ENCODE data around the gene HES5. TPM values are rescaled to one million over a fixed set of nuclear protein-coding genes. Genes with fewer than 3 reads are reported as not detected.

The HES5 gene
- polyA plus RNA-seq, 2 of the 4 experiments (the other 2 are of a cell fraction) = not detected

DNA sequence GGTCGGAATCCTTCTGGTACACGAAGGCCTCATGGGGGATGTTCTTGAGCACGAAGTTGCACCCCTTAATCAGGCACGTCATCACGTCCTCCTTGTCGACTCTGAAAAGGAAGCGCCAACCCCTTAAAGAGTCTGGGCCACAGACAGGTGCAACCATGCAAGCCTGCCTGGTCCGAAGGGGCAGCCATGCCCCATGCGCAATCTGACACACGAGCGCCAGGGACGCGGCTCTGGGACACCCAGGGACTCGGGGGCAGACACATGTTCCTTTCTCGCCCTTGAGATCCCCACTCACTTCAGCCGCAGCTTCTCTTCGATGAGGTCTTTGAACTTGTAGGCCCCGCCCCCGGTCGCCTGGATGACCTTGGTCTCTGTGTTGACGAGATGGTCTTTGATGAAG is 9.3 kb downstream of the HES5 start:
- no peak for ATAC-seq
- Histone ChIP-seq H3K9me3 (no peaks in the 10 kb centered on the region), H3K4me1 (peaks cover 25% of the 10 kb centered on the region), H3K4me3 (no peak overlapping the region), H3K27ac (no peak overlapping the region), H3K4me2 (no peak overlapping the region)
- CTCF ChIA-PET = interaction anchor here (1.8 kb wide), 1 partner anchor 26 kb away, joined by 7 read pairs; no protein-coding TSS in a partner anchor
- no peak for DNase-seq (ENCODE audit: low read depth in 1 of 2, low spot score in 1 of 2)
- POLR2A ChIA-PET = no interaction called here
- no peak for FAIRE-seq
- TF ChIP-seq ZNF302 (CRISPR knock-in tag; IDR thresholded peaks at IDR 0.05) (no peak), NFE2L2 (conservative IDR thresholded peaks at IDR 0.05; ENCODE audit: low read length) (no peak), HDAC2 (IDR thresholded peaks at IDR 0.05) (no peak), CBX8 (IDR thresholded peaks at IDR 0.05) (no peak), ZFP36 (IDR thresholded peaks at IDR 0.05; ENCODE audit: borderline replicate concordance, partially characterized antibody) (no peak)
- TF ChIP-seq, protein P1, sequence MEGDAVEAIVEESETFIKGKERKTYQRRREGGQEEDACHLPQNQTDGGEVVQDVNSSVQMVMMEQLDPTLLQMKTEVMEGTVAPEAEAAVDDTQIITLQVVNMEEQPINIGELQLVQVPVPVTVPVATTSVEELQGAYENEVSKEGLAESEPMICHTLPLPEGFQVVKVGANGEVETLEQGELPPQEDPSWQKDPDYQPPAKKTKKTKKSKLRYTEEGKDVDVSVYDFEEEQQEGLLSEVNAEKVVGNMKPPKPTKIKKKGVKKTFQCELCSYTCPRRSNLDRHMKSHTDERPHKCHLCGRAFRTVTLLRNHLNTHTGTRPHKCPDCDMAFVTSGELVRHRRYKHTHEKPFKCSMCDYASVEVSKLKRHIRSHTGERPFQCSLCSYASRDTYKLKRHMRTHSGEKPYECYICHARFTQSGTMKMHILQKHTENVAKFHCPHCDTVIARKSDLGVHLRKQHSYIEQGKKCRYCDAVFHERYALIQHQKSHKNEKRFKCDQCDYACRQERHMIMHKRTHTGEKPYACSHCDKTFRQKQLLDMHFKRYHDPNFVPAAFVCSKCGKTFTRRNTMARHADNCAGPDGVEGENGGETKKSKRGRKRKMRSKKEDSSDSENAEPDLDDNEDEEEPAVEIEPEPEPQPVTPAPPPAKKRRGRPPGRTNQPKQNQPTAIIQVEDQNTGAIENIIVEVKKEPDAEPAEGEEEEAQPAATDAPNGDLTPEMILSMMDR (IDR thresholded peaks at IDR 0.05) = no peak
- TF ChIP-seq, protein P2, sequence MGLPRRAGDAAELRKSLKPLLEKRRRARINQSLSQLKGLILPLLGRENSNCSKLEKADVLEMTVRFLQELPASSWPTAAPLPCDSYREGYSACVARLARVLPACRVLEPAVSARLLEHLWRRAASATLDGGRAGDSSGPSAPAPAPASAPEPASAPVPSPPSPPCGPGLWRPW (IDR thresholded peaks at IDR 0.05) = no peak
- TF ChIP-seq, protein P3, sequence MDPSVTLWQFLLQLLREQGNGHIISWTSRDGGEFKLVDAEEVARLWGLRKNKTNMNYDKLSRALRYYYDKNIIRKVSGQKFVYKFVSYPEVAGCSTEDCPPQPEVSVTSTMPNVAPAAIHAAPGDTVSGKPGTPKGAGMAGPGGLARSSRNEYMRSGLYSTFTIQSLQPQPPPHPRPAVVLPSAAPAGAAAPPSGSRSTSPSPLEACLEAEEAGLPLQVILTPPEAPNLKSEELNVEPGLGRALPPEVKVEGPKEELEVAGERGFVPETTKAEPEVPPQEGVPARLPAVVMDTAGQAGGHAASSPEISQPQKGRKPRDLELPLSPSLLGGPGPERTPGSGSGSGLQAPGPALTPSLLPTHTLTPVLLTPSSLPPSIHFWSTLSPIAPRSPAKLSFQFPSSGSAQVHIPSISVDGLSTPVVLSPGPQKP (IDR thresholded peaks at IDR 0.05; ENCODE audit: low read depth, low read length) = no peak
- TF ChIP-seq, protein P4, sequence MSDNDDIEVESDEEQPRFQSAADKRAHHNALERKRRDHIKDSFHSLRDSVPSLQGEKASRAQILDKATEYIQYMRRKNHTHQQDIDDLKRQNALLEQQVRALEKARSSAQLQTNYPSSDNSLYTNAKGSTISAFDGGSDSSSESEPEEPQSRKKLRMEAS (IDR thresholded peaks at IDR 0.05) = no peak
- 91% methylated on average over 17 of the region's 21 CpGs for WGBS (ENCODE audit: missing lambda C conversion rate)

DNA sequence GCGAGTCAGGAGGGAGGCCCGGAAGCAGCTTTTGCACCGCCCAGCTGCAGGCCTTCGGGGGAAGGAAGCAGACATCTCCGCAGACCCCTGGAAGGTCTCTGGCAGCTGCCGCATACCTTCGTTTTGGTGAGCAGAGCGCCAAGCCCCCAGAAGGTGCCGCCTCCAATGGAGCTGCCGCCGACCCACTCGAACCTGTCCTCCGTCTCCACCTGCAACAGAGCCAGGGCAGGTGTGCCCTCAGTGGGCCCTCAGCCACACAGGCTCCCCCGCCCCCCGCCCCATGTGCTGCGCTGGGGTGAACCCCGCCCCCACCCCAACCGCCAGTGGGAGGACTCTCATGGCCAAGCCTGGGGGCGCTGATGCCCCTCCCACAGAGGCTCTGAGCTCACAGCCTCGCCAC is 9.9 kb downstream of the HES5 start:
- Histone ChIP-seq H3K4me3 (no peak overlapping the region), H3K4me1 (peaks cover 25% of the 10 kb centered on the region), H3K4me2 (no peak overlapping the region), H3K27ac (no peak overlapping the region), H3K9me3 (no peaks in the 10 kb centered on the region)
- ATAC-seq = no peak
- ChIA-PET CTCF (interaction anchor here (0.9 to 1.8 kb wide), 2 partner anchors 11 to 27 kb away, joined by 3 to 7 read pairs; no protein-coding TSS in a partner anchor), POLR2A (no interaction called here)
- 97% methylated on average over 6 of the region's 20 CpGs for WGBS (ENCODE audit: missing lambda C conversion rate)
- FAIRE-seq = no peak
- TF ChIP-seq, protein P5, sequence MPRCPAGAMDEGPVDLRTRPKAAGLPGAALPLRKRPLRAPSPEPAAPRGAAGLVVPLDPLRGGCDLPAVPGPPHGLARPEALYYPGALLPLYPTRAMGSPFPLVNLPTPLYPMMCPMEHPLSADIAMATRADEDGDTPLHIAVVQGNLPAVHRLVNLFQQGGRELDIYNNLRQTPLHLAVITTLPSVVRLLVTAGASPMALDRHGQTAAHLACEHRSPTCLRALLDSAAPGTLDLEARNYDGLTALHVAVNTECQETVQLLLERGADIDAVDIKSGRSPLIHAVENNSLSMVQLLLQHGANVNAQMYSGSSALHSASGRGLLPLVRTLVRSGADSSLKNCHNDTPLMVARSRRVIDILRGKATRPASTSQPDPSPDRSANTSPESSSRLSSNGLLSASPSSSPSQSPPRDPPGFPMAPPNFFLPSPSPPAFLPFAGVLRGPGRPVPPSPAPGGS (IDR thresholded peaks at IDR 0.05) = no peak
- TF ChIP-seq, protein P6, sequence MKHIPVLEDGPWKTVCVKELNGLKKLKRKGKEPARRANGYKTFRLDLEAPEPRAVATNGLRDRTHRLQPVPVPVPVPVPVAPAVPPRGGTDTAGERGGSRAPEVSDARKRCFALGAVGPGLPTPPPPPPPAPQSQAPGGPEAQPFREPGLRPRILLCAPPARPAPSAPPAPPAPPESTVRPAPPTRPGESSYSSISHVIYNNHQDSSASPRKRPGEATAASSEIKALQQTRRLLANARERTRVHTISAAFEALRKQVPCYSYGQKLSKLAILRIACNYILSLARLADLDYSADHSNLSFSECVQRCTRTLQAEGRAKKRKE (CRISPR knock-in tag; IDR thresholded peaks at IDR 0.05; ENCODE audit: low read depth) = no peak
- no peak for TF ChIP-seq ZSCAN20 (CRISPR knock-in tag; IDR thresholded peaks at IDR 0.05)
- TF ChIP-seq, protein P7, sequence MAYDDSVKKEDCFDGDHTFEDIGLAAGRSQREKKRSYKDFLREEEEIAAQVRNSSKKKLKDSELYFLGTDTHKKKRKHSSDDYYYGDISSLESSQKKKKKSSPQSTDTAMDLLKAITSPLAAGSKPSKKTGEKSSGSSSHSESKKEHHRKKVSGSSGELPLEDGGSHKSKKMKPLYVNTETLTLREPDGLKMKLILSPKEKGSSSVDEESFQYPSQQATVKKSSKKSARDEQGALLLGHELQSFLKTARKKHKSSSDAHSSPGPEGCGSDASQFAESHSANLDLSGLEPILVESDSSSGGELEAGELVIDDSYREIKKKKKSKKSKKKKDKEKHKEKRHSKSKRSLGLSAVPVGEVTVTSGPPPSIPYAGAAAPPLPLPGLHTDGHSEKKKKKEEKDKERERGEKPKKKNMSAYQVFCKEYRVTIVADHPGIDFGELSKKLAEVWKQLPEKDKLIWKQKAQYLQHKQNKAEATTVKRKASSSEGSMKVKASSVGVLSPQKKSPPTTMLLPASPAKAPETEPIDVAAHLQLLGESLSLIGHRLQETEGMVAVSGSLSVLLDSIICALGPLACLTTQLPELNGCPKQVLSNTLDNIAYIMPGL (CRISPR knock-in tag; IDR thresholded peaks at IDR 0.05; ENCODE audit: borderline replicate concordance) = no peak
- TF ChIP-seq EP300 (IDR thresholded peaks at IDR 0.05) = no peak
- no peak for TF ChIP-seq POLR2A (IDR thresholded peaks at IDR 0.05; ENCODE audit: low read length)
- TF ChIP-seq SREBF2 (IDR thresholded peaks at IDR 0.05) = no peak
- TF ChIP-seq, protein P2 (IDR thresholded peaks at IDR 0.05) = no peak
- no peak for TF ChIP-seq GATA3 (IDR thresholded peaks at IDR 0.05; ENCODE audit: borderline replicate concordance)
- TF ChIP-seq HDAC2 (IDR thresholded peaks at IDR 0.05) = no peak
- DNase-seq (ENCODE audit: low read depth in 1 of 2, low spot score in 1 of 2) = no peak
